ENCODE results near the gene CADM2. TPM values are rescaled to one million over a fixed set of nuclear protein-coding genes. Genes with fewer than 3 reads are reported as not detected.

Gene CADM2
- total and polyA plus RNA-seq, 2 donors from 2014 or later: 0.06 to 0.25 TPM

- H3K27ac ChIP-seq (ENCODE audit: low read depth in 2 of 2, low read length in 2 of 2): no peak overlapping the region
- no peaks in the 10 kb centered on the region for H3K9me3 ChIP-seq (ENCODE audit: control insufficient read depth in 2 of 3, insufficient read depth in 1 of 3, low read length in 3 of 3)
- H3K4me1 ChIP-seq (ENCODE audit: control insufficient read depth in 2 of 3, insufficient read depth in 2 of 3, low read depth in 1 of 3, low read length in 3 of 3): no peaks in the 10 kb centered on the region
- no peak for FAIRE-seq
- no peak for DNase-seq
- H3K4me3 ChIP-seq (ENCODE audit: low read length in 3 of 3): no peak overlapping the region
- TF ChIP-seq, protein P1, sequence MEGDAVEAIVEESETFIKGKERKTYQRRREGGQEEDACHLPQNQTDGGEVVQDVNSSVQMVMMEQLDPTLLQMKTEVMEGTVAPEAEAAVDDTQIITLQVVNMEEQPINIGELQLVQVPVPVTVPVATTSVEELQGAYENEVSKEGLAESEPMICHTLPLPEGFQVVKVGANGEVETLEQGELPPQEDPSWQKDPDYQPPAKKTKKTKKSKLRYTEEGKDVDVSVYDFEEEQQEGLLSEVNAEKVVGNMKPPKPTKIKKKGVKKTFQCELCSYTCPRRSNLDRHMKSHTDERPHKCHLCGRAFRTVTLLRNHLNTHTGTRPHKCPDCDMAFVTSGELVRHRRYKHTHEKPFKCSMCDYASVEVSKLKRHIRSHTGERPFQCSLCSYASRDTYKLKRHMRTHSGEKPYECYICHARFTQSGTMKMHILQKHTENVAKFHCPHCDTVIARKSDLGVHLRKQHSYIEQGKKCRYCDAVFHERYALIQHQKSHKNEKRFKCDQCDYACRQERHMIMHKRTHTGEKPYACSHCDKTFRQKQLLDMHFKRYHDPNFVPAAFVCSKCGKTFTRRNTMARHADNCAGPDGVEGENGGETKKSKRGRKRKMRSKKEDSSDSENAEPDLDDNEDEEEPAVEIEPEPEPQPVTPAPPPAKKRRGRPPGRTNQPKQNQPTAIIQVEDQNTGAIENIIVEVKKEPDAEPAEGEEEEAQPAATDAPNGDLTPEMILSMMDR (IDR thresholded peaks at IDR 0.05; ENCODE audit: borderline replicate concordance, extremely low read depth, insufficient read depth): no peak
- intact Hi-C loops (cut with DNase I): no loop called here
- no peaks in the 10 kb centered on the region for H3K27me3 ChIP-seq (ENCODE audit: control insufficient read depth, insufficient read depth, low read length)
- H3K9ac ChIP-seq (ENCODE audit: low read length in 3 of 3): no peak overlapping the region
- no peaks in the 10 kb centered on the region for H3K36me3 ChIP-seq (ENCODE audit: control insufficient read depth in 2 of 3, insufficient read depth in 3 of 3, low read length in 3 of 3)
These were observed 719.9 kb downstream of the CADM2 start for GRCh38 chr3:85678713-85679112.

DNA sequence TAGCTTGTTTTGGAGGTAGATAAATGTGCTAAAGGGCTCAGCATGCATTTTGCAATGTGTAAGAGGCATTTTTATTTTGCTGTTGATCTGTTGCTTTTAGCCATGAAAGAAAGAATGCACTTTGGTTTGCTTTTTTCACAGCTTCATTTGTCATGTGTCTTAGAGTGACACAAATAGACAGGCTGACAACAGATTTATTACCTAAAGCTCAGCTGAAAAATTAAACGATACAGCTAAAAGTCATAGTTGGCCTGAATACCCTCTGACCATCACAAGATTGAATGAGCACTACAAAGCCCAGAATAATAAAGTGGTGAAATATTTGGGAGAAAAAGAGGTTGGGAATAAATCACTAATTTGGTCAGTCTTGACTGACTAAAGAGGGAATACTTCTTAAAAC, 723.1 kb downstream of the CADM2 start:
- no peaks in the 10 kb centered on the region for H3K4me1 ChIP-seq (ENCODE audit: control insufficient read depth in 2 of 3, insufficient read depth in 2 of 3, low read depth in 1 of 3, low read length in 3 of 3)
- FAIRE-seq: no peak
- H3K9ac ChIP-seq (ENCODE audit: low read length in 3 of 3): no peak overlapping the region
- no peak for DNase-seq
- no peak overlapping the region for H3K4me3 ChIP-seq (ENCODE audit: low read length in 3 of 3)
- no peaks in the 10 kb centered on the region for H3K27me3 ChIP-seq (ENCODE audit: control insufficient read depth, insufficient read depth, low read length)
- no peaks in the 10 kb centered on the region for H3K36me3 ChIP-seq (ENCODE audit: control insufficient read depth in 2 of 3, insufficient read depth in 3 of 3, low read length in 3 of 3)
- TF ChIP-seq, protein P1 (IDR thresholded peaks at IDR 0.05; ENCODE audit: borderline replicate concordance, extremely low read depth, insufficient read depth): no peak
- no peak overlapping the region for H3K27ac ChIP-seq (ENCODE audit: low read depth in 2 of 2, low read length in 2 of 2)
- no peaks in the 10 kb centered on the region for H3K9me3 ChIP-seq (ENCODE audit: control insufficient read depth in 2 of 3, insufficient read depth in 1 of 3, low read length in 3 of 3)
- intact Hi-C loops (cut with DNase I): no loop called here

DNA sequence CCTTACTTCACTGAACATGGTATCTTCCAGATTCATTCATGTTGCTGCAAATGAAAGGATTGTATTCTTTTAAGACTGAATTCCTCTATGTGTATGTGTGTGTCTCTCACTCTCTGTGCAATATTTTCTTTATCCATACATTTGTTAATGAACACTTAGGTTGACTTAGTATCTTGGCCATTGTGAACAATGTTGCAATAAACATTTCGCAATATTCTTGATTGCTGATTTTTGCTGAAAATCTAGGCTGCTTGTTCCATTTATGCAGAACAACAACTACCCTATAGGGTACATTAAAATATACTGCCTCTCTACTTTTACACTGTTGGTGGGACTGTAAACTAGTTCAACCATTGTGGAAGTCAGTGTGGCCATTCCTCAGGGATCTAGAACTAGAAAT, 732.4 kb downstream of the CADM2 start:
- Histone ChIP-seq H3K36me3 (ENCODE audit: control insufficient read depth in 2 of 3, insufficient read depth in 3 of 3, low read length in 3 of 3) (no peaks in the 10 kb centered on the region), H3K27me3 (ENCODE audit: control insufficient read depth, insufficient read depth, low read length) (no peaks in the 10 kb centered on the region), H3K27ac (ENCODE audit: low read depth in 2 of 2, low read length in 2 of 2) (no peak overlapping the region), H3K9ac (ENCODE audit: low read length in 3 of 3) (no peak overlapping the region), H3K9me3 (ENCODE audit: control insufficient read depth in 2 of 3, insufficient read depth in 1 of 3, low read length in 3 of 3) (no peaks in the 10 kb centered on the region), H3K4me3 (ENCODE audit: low read length in 3 of 3) (no peak overlapping the region), H3K4me1 (ENCODE audit: control insufficient read depth in 2 of 3, insufficient read depth in 2 of 3, low read depth in 1 of 3, low read length in 3 of 3) (no peaks in the 10 kb centered on the region)
- intact Hi-C loops (cut with DNase I): no loop called here
- FAIRE-seq (no peak), DNase-seq (no peak)
- TF ChIP-seq, protein P1 (IDR thresholded peaks at IDR 0.05; ENCODE audit: borderline replicate concordance, extremely low read depth, insufficient read depth): no peak

DNA sequence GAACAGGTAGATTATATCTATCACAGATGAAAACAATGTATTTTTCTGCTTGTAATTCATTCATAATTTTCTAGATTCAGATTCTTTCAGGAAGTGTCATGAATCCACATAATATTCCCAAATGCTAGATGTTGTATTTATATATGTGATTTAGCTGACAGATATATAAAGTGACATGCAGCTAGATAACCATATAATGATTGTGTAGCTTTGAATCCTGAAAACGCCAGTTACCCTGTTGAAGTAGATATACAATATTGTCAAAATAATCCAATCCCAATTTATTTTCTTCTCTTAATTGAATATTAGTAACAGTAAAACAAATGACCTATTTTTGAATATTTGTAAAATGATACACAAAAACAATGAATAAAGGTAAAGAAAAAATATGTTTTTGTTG, 738.4 kb downstream of the CADM2 start:
- Histone ChIP-seq H3K9me3 (ENCODE audit: control insufficient read depth in 2 of 3, insufficient read depth in 1 of 3, low read length in 3 of 3) (no peaks in the 10 kb centered on the region), H3K27ac (ENCODE audit: low read depth in 2 of 2, low read length in 2 of 2) (no peak overlapping the region), H3K4me3 (ENCODE audit: low read length in 3 of 3) (no peak overlapping the region), H3K9ac (ENCODE audit: low read length in 3 of 3) (no peak overlapping the region), H3K27me3 (ENCODE audit: control insufficient read depth, insufficient read depth, low read length) (no peaks in the 10 kb centered on the region), H3K36me3 (ENCODE audit: control insufficient read depth in 2 of 3, insufficient read depth in 3 of 3, low read length in 3 of 3) (no peaks in the 10 kb centered on the region), H3K4me1 (ENCODE audit: control insufficient read depth in 2 of 3, insufficient read depth in 2 of 3, low read depth in 1 of 3, low read length in 3 of 3) (no peaks in the 10 kb centered on the region)
- intact Hi-C loops (cut with DNase I): no loop called here
- TF ChIP-seq, protein P1 (IDR thresholded peaks at IDR 0.05; ENCODE audit: borderline replicate concordance, extremely low read depth, insufficient read depth): no peak
- peak; percentile 37 for FAIRE-seq
- no peak for DNase-seq

Measured in kidney (tissue), 14 donors.